ENCODE results near the gene CREB3L2.

- TF ChIP-seq CTCF (IDR thresholded peaks at IDR 0.05) (no peak), POLR2A (IDR thresholded peaks at IDR 0.05) (no peak)
Observed at GRCh38 chr7:137940656-137941518, 61.0 kb downstream of the CREB3L2 start.

Measured in lower leg skin (tissue), 3 donors.